Upper lobe of left lung (tissue), 4 donors: ENCODE data around the gene CREB3L4.

Source experiments
- CTCF ChIP-seq, 6 experiments: fragments of 450-650 bp in 4 of 6; fragments of 200-600 bp in 2 of 6; sonication (generic) in 2 of 6; IDR thresholded peaks; one replicate each; pipeline ENCODE4 v1.5.1; 2016 to 2019; ENCODE audit warnings: antibody characterized with exemption in 6 of 6
- POLR2A ChIP-seq, 4 donors: fragments of 450-650 bp; IDR thresholded peaks; one replicate each; pipeline ENCODE4 v1.5.1; 2016 to 2017; ENCODE audit warnings: antibody characterized with exemption in 4 of 4, mild to moderate bottlenecking in 2 of 4

GRCh38 chr1:153940756-153941155 is 26.9 kb upstream of the CREB3L4 start:
- TF ChIP-seq POLR2A (IDR thresholded peaks at IDR 0.05), result no peak
- no peak for TF ChIP-seq CTCF (IDR thresholded peaks at IDR 0.05)
